Measurements from ENCODE around the gene PHEX.
A peak's percentile ranks its signal among the peaks of the same experiment; 100 is the strongest.

PHEX gene

GRCh38 chrX:22032084-22032483, at the start of gene PHEX:
TSS of gene PHEX (plus strand) at chrX:22032325. CDS start at chrX:22033006, 681 bp downstream.
- DNase-seq = no peak

DNA sequence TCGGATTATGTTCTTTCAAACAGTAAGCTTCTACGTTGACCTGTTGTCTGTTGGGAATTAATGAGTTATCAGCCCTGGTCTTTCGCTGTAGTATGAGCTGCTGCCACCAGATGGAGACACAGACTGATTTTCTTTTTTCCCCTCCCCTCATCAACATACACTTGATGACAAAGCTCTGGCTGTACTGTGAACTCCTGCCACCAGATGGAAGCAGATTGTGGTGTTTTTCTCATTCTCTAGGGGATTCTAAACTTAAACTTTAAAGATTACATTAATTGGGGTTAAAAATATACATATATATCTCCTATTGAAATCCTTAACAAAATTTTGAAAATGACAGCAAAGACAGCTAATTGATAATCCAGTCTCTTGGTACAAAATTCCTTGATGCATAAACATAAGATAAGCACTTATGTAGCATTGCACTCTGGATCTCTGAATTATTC, 46.8 kb upstream of the PHEX start:
- DNase-seq = peak; percentile 1 to 39 (median 31)

GRCh38 chrX:21986596-21986995, 45.5 kb upstream of the PHEX start:
- no peak for DNase-seq

- DNase-seq = no peak
These were observed 42.7 kb upstream of the PHEX start for GRCh38 chrX:21989384-21989783.

- DNase-seq = no peak
These were observed 41.3 kb upstream of the PHEX start for GRCh38 chrX:21990832-21991231.

DNA sequence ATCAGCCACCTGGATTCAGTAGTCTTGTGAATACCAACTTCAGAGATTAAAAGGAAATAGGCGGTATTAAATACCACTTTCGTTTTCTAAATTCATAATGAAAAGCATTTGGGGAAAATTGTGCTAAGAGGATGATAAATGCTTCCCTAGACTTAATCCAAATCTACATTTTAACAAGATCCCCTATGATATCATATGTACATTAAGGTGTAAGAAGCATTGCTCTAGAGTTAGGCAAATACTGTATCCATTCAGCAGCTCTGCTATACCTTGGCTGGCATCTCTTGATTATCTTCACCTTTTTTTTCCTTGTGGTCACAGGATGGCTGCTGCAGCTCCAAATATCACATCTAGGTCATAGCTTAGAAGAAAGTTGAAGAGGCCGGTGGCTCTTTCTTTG, 40.6 kb upstream of the PHEX start:
- no peak for DNase-seq

DNA sequence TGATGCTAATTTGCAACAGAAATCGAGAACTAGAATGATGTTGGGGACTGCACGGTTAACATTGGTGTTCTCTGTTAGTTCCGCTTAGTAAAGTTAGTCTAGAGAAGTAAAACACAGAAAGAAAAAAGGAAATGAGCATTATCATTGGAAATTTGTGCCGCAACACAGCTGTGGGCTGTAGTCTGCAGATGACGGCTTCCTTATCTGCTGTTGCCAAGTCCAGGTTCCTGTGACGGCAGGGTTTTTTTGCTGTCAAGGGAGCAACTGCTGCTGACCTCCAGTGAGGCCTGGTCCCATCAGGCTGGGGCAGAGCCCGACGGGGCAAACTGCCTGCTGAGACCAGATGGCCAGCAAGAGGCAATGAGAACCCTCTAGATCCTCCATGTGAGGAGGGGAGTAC, 38.9 kb upstream of the PHEX start:
- no peak for DNase-seq

- DNase-seq = no peak
These were observed 35.2 kb upstream of the PHEX start for GRCh38 chrX:21996872-21997455.

DNA sequence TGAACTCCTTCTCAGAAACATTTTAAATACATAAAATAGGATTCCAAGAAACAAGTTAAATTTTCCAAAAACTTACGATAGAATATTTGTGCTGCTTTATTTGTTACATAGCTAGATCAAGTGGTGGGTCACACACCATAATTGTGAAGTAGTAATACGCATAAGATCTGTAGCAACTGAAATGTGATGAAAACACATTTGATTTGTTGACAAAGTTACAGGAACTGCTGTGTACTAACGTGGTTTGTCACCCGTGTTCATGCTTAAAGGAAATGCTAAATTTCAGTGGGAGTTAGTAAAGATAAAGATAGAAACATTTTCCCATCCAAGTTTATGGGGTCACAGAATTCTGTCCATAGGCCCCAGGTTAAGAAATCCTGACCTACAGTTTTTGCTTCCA, 34.1 kb upstream of the PHEX start:
- DNase-seq = no peak

- DNase-seq = no peak
These were observed 27.3 kb upstream of the PHEX start for GRCh38 chrX:22004866-22005265.

GRCh38 chrX:22012051-22012450, 20.1 kb upstream of the PHEX start:
- no peak for DNase-seq

DNA sequence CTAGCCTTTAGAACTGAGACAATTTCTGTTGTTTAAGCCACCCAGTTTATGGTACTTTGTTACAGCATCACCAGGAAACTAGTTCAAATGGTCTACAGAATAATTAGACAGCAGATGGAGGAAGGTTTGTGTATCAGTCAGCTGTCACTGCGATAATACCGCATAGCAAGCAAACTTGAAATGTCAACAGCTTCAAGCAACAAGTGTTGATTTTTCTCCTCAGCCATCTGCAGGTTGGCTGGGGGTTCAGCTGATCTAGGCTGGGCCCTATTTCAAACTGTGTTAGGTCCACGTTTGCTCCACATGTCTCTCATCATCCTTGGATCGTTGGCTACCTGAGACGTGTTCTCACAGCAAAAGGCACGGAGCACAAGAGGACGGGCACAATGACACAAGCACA, 19.2 kb upstream of the PHEX start:
- DNase-seq = no peak

GRCh38 chrX:22015139-22015750, 16.9 kb upstream of the PHEX start:
- DNase-seq = no peak

DNA sequence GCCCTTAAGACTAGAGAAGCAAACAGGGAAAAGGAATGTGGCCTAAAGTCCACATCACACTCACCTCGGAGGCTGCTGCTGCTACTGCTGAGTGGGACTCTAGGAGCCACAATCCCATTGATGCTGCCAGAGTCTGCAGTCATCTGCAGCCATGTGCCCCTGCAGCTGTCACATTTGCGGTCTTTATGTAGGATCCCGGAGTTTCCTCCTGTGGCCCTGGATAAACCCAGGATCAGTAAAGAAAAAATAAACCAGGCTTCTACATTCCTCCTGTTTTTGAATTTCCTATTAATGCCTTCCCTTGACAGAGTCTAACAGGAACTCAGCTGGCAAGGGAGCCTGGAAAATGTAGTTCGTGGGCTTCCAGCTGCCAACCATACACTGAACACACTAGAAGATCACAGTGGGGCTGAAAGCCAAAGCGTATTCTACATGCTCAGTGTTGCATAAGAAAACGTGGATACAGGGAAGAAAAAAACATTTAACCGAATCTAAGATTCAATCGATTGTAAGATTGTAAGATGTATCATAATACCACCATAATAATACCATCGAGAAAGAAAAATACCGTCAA, 10.3 kb upstream of the PHEX start:
- no peak for DNase-seq

DNA sequence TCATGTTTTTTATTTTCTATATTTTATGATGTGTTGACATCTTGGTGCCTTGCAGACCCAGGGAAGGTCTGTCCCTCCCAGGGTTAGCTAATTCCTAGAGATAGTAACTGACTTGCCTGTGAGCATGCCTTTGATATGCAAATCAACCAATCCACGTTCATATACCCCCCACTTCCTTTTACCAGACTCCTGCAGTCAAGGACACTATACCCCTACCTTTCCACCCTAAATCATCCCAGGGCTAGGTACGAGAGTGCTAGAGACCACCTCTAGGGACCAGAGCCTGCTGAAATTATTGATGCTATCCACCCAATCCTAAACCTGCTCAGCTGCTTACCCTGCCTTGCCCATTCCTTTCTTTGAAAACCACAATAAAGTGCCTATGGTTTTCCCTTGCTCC, 7.5 kb upstream of the PHEX start:
- no peak for DNase-seq

GRCh38 chrX:22025751-22026150, 6.4 kb upstream of the PHEX start:
- DNase-seq = no peak

- no peak for DNase-seq
These were observed 5.4 kb upstream of the PHEX start for GRCh38 chrX:22026731-22027130.

DNA sequence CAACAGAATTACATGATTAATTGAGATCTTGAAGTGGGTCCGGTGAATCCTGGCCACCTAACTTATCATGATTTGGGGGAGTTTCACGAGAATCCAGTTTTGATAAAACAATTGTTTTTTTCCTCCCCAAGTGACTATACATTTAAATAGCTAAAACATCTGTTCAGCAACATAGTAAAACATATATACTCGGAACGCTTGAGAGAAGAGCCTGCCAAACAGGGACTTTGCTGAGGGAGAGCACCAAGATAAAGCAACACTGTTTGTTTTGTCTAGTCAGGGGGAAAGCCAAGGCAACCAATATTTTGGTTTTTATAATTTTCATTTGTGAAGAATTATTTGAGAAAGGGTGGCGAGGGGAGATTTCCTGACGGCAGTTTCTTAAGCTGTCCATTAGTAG, 381 bp downstream of the PHEX start:
- DNase-seq = no peak

DNA sequence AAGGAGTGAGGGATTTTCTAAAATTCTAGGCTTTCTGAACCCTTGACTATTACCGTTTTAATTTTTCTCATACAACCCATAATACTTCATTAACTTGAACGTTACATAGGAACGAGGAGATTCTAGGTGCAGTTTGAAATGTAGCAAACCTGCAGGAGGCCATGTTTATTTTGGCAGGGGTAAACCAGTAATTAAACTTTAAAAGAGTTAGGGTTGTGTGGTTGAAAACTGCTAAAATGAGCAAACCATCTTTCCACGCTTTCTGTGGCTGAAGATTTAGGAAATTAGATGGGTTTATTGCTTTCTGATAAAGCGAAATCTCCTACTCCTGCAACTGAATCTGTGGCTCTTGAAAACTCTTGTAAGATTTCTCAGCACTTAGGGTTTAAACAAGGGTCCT, 1.7 kb downstream of the PHEX start:
- no peak for DNase-seq

GRCh38 chrX:22035236-22035635, 3.1 kb downstream of the PHEX start:
- DNase-seq = no peak

DNA sequence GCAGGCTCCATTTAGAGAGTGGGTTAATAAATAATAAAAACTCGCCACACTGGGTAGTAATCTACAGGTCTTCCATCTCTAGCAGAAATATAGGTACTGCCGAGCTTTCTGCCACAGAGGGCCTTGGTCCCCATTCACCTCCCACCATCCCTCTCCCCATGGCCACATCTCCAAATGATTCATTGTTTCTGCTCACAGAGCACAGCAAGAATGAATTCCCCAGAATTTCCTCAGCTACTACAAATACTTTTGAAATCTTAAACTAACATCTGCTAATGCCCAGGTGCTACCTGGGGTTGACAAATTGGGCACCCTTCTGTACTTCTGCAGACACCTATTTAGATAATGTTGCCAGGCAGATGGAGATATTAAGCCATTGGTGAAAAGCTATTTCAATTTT, 5.1 kb downstream of the PHEX start:
- no peak for DNase-seq

GRCh38 chrX:22037911-22038537, 5.9 kb downstream of the PHEX start:
- no peak for DNase-seq

DNA sequence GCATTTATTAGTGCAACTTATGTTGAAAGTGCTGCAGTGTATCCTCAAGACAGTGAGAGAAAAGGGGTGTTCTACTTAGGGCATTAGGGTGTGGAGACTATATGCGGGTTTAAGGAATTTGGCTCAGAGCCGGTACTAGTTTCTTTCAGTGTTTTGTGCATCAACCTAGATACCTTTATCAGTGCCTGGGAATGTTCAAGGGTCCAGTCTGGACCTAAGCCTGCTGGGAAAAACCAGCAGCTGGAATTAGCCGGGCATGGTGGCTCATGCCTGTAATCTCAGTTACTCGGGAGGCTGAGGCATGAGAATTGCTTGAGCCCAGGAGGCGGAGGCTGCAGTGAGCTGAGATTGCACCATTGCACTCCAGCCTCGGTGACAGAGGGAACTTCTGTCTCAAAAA, 7.4 kb downstream of the PHEX start:
- DNase-seq = no peak

GRCh38 chrX:22040184-22040583, 8.1 kb downstream of the PHEX start:
- no peak for DNase-seq

All from activated naive CD4-positive, alpha-beta T cell (primary cell).